OCI-LY3 (cell line): Measurements from ENCODE around the gene ZNF653.

ENCODE experiments used
- CTCF ChIP-seq: fragments of 200-600, 300-600 bp; sonication (generic); IDR thresholded peaks from 2 replicates; pipeline ENCODE4 v1.5.1; 2014; ENCODE audit warnings: antibody characterized with exemption, low read length, low read depth
- EZH2phosphoT487 ChIP-seq: fragments of 200-600 bp; shearing (Covaris generic); IDR thresholded peaks from 2 replicates; pipeline ENCODE4 v1.6.1; 2018; ENCODE audit warnings: antibody characterized with exemption, mixed run types, low read depth

GRCh38 chr19:11483366-11484111 lies 22.1 kb downstream of the ZNF653 start:
- TF ChIP-seq EZH2phosphoT487 (no peak), CTCF (no peak)
